BJ (cell line): ENCODE measurements around the gene TOM1L2. TPM values are rescaled to one million over a fixed set of nuclear protein-coding genes. Genes with fewer than 3 reads are reported as not detected.
"Not testable (repeated sequence)": the region's sequence is repeated elsewhere in the genome, so short reads cannot be mapped to it uniquely, and the experiment has no call there.

Source experiments
- CTCF ChIA-PET: fragments of 350-600 bp; formaldehyde crosslinking; extraction: SDS; loops from one replicate; lab custom pipeline; 2021; ENCODE audit warnings: antibody characterized with exemption, inconsistent platforms; lab: Yijun Ruan, JAX
- POLR2A ChIA-PET: fragments of 300-600 bp; sonication (Branson Sonifier 250); formaldehyde crosslinking; extraction: SDS; loops from one replicate; lab custom pipeline; 2021; ENCODE audit warnings: antibody characterized with exemption; lab: Charles Lee
- DNase-seq: peaks from one replicate; pipeline ENCODE4 v3.0.0-alpha.2; 2011; ENCODE audit warnings: low read depth
- H3K27me3 ChIP-seq: 2 replicates; pipeline ENCODE4 v1.6.0; 2011; ENCODE audit warnings: low read length; ENCODE audit not compliant: control insufficient read depth, insufficient read depth
- H3K36me3 ChIP-seq: 2 replicates; pipeline ENCODE4 v1.5.1; 2011; ENCODE audit warnings: low read length; ENCODE audit not compliant: control insufficient read depth, insufficient read depth
- H3K4me3 ChIP-seq: 2 replicates; pipeline ENCODE4 v1.5.1; 2011; ENCODE audit warnings: low read depth, mild to moderate bottlenecking, control low read depth, low read length
- polyA plus RNA-seq: library from polyadenylated mRNA; depleted of rRNA; stranded (reverse); fragments of >200 nt; gene quantifications from 2 replicates; pipeline ENCODE4 v1.2.3, GENCODE V29; 2011
- TF ChIP-seq, protein P1 (sequence below): IDR thresholded peaks from 2 replicates; pipeline ENCODE4 v1.5.1; 2011; ENCODE audit warnings: low read depth, mild to moderate bottlenecking, control low read depth, inconsistent platforms, low read length, moderate library complexity; ENCODE audit not compliant: insufficient read depth

The TOM1L2 gene
- polyA plus RNA-seq, 1 experiment, result 39.6 TPM

GRCh38 chr17:17958982-17959381 lies 13.2 kb downstream of the TOM1L2 start:
- H3K4me3 ChIP-seq, result no peak overlapping the region
- no peak for DNase-seq
- TF ChIP-seq, protein P1, sequence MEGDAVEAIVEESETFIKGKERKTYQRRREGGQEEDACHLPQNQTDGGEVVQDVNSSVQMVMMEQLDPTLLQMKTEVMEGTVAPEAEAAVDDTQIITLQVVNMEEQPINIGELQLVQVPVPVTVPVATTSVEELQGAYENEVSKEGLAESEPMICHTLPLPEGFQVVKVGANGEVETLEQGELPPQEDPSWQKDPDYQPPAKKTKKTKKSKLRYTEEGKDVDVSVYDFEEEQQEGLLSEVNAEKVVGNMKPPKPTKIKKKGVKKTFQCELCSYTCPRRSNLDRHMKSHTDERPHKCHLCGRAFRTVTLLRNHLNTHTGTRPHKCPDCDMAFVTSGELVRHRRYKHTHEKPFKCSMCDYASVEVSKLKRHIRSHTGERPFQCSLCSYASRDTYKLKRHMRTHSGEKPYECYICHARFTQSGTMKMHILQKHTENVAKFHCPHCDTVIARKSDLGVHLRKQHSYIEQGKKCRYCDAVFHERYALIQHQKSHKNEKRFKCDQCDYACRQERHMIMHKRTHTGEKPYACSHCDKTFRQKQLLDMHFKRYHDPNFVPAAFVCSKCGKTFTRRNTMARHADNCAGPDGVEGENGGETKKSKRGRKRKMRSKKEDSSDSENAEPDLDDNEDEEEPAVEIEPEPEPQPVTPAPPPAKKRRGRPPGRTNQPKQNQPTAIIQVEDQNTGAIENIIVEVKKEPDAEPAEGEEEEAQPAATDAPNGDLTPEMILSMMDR, result no peak
- ChIA-PET POLR2A (no interaction called here), CTCF (interaction anchor here (0.8 kb wide), 2 partner anchors 9 to 40 kb away, joined by 3 read pairs; no protein-coding TSS in a partner anchor)
- H3K27me3 ChIP-seq, result no peaks in the 10 kb centered on the region
- peaks cover 1% of the 10 kb centered on the region; the same call in 1 of the 2 replicates for H3K36me3 ChIP-seq

- TF ChIP-seq, protein P1, result no peak
- H3K4me3 ChIP-seq, result no peak overlapping the region
- H3K36me3 ChIP-seq, result peaks cover 3% of the 10 kb centered on the region
- H3K27me3 ChIP-seq, result no peaks in the 10 kb centered on the region
- no peak for DNase-seq
- CTCF ChIA-PET, result interaction anchor here (1.0 to 1.4 kb wide), 5 partner anchors 12 to 67 kb away, joined by 3 to 6 read pairs (median 3); no protein-coding TSS in a partner anchor
- POLR2A ChIA-PET, result interaction anchor here (0.6 kb wide), 1 partner anchor 156 kb away, joined by 6 read pairs; no protein-coding TSS in a partner anchor
Measured at GRCh38 chr17:17957584-17957916, 14.7 kb downstream of the TOM1L2 start.

GRCh38 chr17:17955790-17956341 lies 16.3 kb downstream of the TOM1L2 start:
- H3K36me3 ChIP-seq, H3K27me3 ChIP-seq, H3K4me3 ChIP-seq, POLR2A ChIA-PET, DNase-seq: not testable (repeated sequence)
- CTCF ChIA-PET, result interaction anchor here (1.2 to 1.4 kb wide), 3 partner anchors 13 to 65 kb away, joined by 3 to 4 read pairs (median 4); partner anchors contain the start of genes DRC3 and TOM1L2

GRCh38 chr17:17954079-17954478 lies 18.1 kb downstream of the TOM1L2 start:
- ChIA-PET CTCF (no interaction called here), POLR2A (no interaction called here)
- DNase-seq, result no peak
- Histone ChIP-seq H3K27me3 (no peaks in the 10 kb centered on the region), H3K36me3 (peaks cover 3% of the 10 kb centered on the region), H3K4me3 (no peak overlapping the region)
- TF ChIP-seq, protein P1, result no peak

DNA sequence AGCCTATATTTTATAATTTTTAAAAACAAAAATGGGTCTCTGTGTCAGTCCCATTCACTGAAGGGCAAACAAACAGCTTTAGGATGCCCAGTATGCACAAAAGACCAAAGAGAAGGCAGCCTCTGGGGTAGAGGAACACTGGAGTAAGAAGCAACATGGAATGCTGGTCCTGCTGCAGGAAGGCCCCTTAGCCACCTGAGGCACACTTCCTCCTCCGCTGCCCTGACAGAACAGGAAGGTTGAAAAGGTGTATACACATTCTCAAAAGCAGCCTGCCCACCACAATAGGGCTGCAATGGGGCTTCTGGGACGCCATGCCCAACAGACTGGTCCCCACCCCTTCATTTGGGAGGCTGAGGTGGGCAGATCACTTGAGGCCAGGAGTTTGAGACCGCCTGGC lies 19.5 kb downstream of the TOM1L2 start:
- no peaks in the 10 kb centered on the region for H3K27me3 ChIP-seq
- POLR2A ChIA-PET, result no interaction called here
- CTCF ChIA-PET, result interaction anchor here (0.7 kb wide), 1 partner anchor 1589 kb away, joined by 3 read pairs; no protein-coding TSS in a partner anchor

More for the DNA sequence above, 19.5 kb downstream of the TOM1L2 start:
- Histone ChIP-seq H3K36me3 (peaks cover 3% of the 10 kb centered on the region), H3K4me3 (no peak overlapping the region)
- TF ChIP-seq, protein P1, result no peak
- no peak for DNase-seq
